ENCODE measurements around the gene C1QL3.

Gene C1QL3

GRCh38 chr10:16505161-16505560 is 16.5 kb downstream of the C1QL3 start:
- Histone ChIP-seq H3K4me3 (ENCODE audit: low read length) (no peak overlapping the region), H4K20me1 (ENCODE audit: insufficient read depth, low read length) (no peaks in the 10 kb centered on the region), H3K79me2 (ENCODE audit: low read length) (no peaks in the 10 kb centered on the region), H3K27me3 (replicated peaks; ENCODE audit: insufficient read depth, low read length) (no peaks in the 10 kb centered on the region), H3K9me2 (replicated peaks; ENCODE audit: insufficient read depth, low read length) (no peaks in the 10 kb centered on the region), H3K9me3 (replicated peaks; ENCODE audit: insufficient read depth, low read length) (no peaks in the 10 kb centered on the region), H3K9ac (ENCODE audit: low read length) (no peak overlapping the region), H3K36me3 (replicated peaks; ENCODE audit: insufficient read depth, low read length) (no peaks in the 10 kb centered on the region), H3K27ac (ENCODE audit: low read length) (no peak overlapping the region), H3K4me1 (ENCODE audit: low read length) (no peaks in the 10 kb centered on the region), H2AFZ (ENCODE audit: low read length) (no peak overlapping the region), H3K4me2 (ENCODE audit: low read depth, low read length) (no peak overlapping the region), H3F3A (ENCODE audit: insufficient read depth, low read length) (no peaks in the 10 kb centered on the region)
- no peak for DNase-seq
- TF ChIP-seq EZH2 (optimal IDR thresholded peaks at IDR 0.05; ENCODE audit: low read depth, low read length), result no peak
- TF ChIP-seq EZH2phosphoT487 (IDR thresholded peaks at IDR 0.05; ENCODE audit: low read length), result no peak
- TF ChIP-seq CTCF (IDR thresholded peaks at IDR 0.05; ENCODE audit: low read length), result no peak

- TF ChIP-seq EZH2 (optimal IDR thresholded peaks at IDR 0.05; ENCODE audit: low read depth, low read length) (no peak), EZH2phosphoT487 (IDR thresholded peaks at IDR 0.05; ENCODE audit: low read length) (no peak), CTCF (IDR thresholded peaks at IDR 0.05; ENCODE audit: low read length) (no peak)
- Histone ChIP-seq H4K20me1 (ENCODE audit: insufficient read depth, low read length) (no peaks in the 10 kb centered on the region), H3F3A (ENCODE audit: insufficient read depth, low read length) (no peaks in the 10 kb centered on the region), H3K4me3 (ENCODE audit: low read length) (no peak overlapping the region), H3K36me3 (replicated peaks; ENCODE audit: insufficient read depth, low read length) (no peaks in the 10 kb centered on the region), H2AFZ (ENCODE audit: low read length) (no peak overlapping the region), H3K9ac (ENCODE audit: low read length) (no peak overlapping the region), H3K79me2 (ENCODE audit: low read length) (no peaks in the 10 kb centered on the region), H3K9me3 (replicated peaks; ENCODE audit: insufficient read depth, low read length) (no peaks in the 10 kb centered on the region), H3K27me3 (replicated peaks; ENCODE audit: insufficient read depth, low read length) (no peaks in the 10 kb centered on the region), H3K4me1 (ENCODE audit: low read length) (no peaks in the 10 kb centered on the region), H3K4me2 (ENCODE audit: low read depth, low read length) (no peak overlapping the region), H3K9me2 (replicated peaks; ENCODE audit: insufficient read depth, low read length) (no peaks in the 10 kb centered on the region), H3K27ac (ENCODE audit: low read length) (no peak overlapping the region)
- DNase-seq, result no peak
Measured at GRCh38 chr10:16497911-16498310, 23.8 kb downstream of the C1QL3 start.

- Histone ChIP-seq H3K79me2 (ENCODE audit: low read length) (no peaks in the 10 kb centered on the region), H4K20me1 (ENCODE audit: insufficient read depth, low read length) (no peaks in the 10 kb centered on the region), H3K4me1 (ENCODE audit: low read length) (no peaks in the 10 kb centered on the region), H3K4me3 (ENCODE audit: low read length) (no peak overlapping the region), H3K9me3 (replicated peaks; ENCODE audit: insufficient read depth, low read length) (no peaks in the 10 kb centered on the region), H3K4me2 (ENCODE audit: low read depth, low read length) (no peak overlapping the region), H2AFZ (ENCODE audit: low read length) (no peak overlapping the region), H3K9ac (ENCODE audit: low read length) (no peak overlapping the region), H3K9me2 (replicated peaks; ENCODE audit: insufficient read depth, low read length) (no peaks in the 10 kb centered on the region), H3K27me3 (replicated peaks; ENCODE audit: insufficient read depth, low read length) (no peaks in the 10 kb centered on the region), H3F3A (ENCODE audit: insufficient read depth, low read length) (no peaks in the 10 kb centered on the region), H3K27ac (ENCODE audit: low read length) (no peak overlapping the region), H3K36me3 (replicated peaks; ENCODE audit: insufficient read depth, low read length) (no peaks in the 10 kb centered on the region)
- DNase-seq, result no peak
- no peak for TF ChIP-seq CTCF (IDR thresholded peaks at IDR 0.05; ENCODE audit: low read length)
- no peak for TF ChIP-seq EZH2 (optimal IDR thresholded peaks at IDR 0.05; ENCODE audit: low read depth, low read length)
- no peak for TF ChIP-seq EZH2phosphoT487 (IDR thresholded peaks at IDR 0.05; ENCODE audit: low read length)
Measured at GRCh38 chr10:16493884-16494536, 27.7 kb downstream of the C1QL3 start.
